NCI-H446 (cell line): ENCODE measurements around the gene ASCC3.
"Not testable (repeated sequence)": the region's sequence is repeated elsewhere in the genome, so short reads cannot be mapped to it uniquely, and the experiment has no call there.

Source experiments
- DNase-seq, 2 experiments: peaks; one replicate each; lab custom pipeline; 2025; lab: John Stamatoyannopoulos, UW

ASCC3 gene

DNA sequence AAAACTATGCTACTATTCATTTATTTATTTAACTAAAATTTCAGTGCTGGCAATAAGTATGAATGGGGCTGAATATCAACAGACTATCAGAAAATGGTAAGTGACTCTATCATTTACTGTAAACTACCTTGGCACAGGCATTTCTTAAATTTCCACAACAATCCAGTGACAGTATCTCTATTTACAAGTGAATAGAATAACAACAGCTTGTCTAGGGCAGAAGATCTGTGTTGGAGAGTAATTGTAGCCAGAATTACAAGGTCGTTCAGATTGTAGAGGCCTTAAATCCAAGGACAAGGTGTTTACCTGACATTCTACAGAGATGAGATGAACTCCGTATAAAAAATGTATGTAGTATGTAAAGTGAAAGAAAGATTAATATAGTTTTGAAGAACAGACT lies 222.6 kb downstream of the ASCC3 start:
- no peak for DNase-seq

DNA sequence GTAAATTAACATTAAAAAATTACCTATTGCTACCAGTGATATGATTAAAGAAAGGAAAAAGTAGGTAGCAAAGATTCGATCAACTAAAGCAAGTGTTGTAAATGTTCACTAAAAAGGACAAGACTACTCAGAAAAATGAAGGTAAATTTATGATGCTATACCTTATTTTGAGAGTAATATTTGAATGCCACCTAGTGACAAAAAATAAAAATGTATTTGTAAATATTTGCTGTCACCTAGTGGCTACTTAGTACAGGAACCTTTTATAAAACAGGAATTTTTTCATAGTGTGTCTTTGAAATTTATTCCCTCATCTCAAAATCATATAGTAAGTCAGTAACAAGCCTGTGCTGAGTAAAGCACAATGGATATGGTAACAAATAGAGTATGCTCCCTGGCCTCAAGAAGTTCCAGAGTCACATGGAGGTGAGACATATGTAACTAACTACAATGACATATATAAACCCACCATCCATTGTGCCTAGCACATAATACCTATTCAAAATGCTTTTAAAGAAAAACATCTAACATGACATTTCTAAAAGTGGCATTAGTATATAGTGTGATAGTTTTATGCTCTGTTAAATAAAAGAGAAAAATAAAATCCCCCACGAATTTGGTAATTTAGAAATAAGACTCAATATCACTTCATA lies 223.3 kb downstream of the ASCC3 start:
- peak in 1 of 2 experiments; percentile 43 for DNase-seq

DNA sequence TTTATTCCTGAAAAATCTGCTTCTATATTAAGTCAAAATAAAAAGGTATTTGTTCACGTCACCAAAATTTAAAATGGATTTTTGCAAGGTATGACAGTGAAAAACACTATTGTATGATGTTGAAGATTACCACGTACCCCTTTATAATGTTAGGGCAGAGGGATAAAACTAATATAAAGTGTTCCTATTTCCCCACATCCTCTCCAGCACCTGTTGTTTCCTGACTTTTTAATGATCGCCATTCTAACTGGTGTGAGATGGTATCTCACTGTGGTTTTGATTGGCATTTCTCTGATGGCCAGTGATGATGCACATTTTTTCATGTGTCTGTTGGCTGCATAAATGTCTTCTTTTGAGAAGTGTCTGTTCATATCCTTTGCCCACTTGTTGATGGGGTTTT lies 240.0 kb downstream of the ASCC3 start:
- not testable (repeated sequence) for DNase-seq

- DNase-seq: no peak
Observed at GRCh38 chr6:100633096-100633777, 247.9 kb downstream of the ASCC3 start.

- no peak for DNase-seq
Observed at GRCh38 chr6:100630536-100630935, 250.6 kb downstream of the ASCC3 start.

GRCh38 chr6:100627911-100628758 lies 253.0 kb downstream of the ASCC3 start:
- DNase-seq: no peak

GRCh38 chr6:100626721-100627120 lies 254.4 kb downstream of the ASCC3 start:
- no peak for DNase-seq

DNA sequence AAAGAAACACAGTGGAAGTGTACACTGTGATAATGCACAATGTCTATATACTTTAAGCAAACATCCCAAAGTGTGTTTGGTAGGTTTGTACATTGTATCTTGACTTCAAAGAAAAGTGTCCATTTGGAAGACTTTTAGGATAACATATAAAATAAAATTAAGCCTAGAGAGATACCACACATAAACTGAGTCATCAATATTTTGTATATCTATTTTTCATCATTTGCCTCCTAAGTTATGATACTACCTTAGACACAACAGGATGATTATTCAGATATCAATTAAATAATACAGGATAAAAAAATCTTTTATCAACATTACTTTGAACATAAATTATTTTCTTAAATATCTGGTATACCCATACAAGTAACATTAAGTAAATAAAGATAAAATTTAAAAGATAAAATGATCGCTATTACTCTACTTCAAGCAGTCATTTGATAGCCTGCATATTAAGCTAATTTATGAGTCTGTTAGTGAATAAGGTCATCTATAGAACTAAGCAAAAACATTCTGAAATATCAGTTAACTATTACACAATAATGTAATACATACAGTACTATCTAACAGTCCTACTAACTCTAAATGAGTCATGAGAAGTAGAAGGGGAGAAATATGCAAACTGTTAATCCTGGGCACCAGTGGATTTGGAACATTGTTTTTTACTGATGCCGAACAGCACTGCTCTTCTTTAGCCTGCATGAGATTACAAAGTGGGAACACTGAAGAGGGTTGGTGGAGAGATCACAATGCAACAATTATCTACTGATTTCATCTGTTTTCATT lies 258.0 kb downstream of the ASCC3 start:
- DNase-seq: no peak

DNA sequence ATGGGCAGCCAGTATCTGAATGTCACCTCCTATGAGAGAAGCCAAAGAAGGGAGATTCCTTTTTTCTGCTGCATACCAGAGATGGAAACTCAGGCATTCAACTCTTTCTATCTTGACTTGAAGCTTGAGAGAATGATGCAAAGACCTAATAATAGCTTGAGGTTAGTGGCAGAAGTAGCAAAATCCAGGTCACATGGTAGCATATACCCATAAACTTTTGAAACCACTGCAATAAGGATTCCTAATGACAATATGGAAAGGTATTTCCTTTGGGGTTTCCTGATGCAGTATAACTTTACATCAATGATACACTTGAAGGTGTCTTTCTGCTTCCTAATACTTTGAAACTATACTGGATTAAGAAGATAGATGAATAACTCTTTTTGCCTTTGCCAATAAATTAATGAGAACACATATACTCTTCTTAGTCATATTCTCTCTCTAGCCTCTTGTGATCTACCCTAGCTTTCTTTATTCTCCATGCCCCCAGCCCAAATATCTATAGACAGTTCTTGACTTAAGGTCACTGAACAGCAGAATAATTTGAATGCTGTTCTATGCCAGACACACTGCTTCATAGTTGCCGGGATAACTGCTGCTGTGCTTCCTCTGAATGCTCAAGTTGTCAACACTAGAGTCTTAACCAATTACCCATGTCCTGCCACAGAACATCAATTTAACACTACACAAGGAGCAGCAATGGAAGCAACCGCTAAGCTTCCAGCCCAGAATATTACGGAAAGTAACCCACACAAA lies 260.9 kb downstream of the ASCC3 start:
- DNase-seq: no peak

DNA sequence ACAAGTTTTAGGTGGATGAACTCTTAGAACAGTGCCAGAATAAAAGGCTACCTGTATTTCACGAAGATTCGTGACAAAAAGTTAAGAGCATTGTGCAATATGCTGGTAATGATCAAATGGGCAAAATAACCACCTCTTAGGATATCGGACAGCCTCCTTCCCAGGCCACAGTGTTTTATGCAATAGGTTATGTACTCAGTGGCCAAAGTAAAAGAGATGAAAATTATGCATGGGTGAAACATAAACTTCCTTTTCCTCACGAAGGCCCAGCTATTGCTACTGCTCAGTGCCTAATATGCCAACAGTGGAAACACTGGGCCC lies 262.8 kb downstream of the ASCC3 start:
- DNase-seq: no peak

DNA sequence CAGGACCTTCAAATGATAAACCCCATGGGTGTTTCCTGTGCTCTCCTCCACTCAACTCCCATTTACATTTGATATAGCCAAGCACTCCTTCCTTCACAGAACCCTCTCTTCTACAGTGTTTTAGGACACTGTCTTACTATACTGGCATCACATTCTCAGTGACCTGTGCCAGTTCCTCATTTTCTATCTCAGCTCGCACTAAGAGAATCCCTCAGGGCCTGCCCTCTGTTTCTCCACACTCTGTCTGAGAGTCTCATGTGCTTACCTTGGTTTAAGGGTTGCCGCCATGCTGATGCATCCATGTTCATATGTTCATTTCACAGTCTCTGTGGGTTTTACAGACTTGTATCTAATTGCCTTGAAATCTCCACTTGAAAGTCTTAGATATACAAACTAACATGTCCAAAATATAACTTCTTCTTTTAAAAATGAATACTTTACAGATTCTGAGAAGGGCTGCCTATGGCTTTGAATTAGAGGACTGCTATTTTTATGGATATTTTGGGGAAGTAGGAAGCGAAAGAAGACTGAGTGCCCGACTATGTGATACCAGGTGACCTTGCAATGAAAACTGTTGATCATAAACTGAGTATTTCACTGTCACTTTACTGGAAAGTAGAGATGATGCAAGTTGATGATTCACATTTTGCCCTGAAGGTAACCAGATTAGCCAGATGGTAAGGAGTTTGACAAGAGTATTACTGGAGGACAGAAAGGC lies 263.3 kb downstream of the ASCC3 start:
- no peak for DNase-seq

DNA sequence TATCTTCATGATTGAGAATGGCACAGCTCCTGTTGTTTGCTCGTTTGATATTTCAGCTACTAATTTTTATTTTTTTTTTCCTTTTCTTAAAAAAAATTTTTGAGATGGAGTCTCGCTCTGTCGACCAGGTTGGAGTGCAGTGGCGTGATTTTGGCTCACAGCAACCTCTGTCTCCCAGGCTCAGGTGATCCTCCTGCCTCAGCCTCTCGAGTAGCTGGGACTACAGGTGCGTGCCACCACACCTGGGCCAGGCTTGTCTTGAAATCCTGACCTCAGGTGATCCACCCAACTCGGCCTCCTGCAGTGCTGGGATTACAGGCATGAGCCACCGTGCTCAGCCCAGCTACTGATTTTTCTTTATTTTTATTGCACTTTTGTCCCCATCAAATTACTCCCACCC lies 266.2 kb downstream of the ASCC3 start:
- DNase-seq: no peak

DNA sequence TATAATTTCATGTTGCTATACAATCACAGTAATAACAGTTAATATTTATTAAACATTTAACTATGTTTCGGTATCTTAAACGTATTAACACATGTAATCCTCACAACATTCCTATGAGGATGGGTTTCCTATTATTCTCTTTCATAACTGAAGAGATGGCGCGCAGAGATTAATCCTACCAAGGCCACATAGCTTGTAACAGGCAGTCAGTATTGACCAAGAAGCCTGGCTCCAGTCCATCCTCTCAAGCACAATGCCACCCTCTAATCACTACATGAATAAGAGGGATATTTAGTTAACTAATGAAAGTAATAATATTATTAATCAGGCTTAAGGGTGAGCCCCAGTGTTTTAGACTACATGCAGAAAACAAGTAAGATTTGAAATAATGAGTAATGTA lies 266.7 kb downstream of the ASCC3 start:
- no peak for DNase-seq

- no peak for DNase-seq
Observed at GRCh38 chr6:100613656-100614055, 267.5 kb downstream of the ASCC3 start.

- peak; percentile 66 to 80 for DNase-seq
Observed at GRCh38 chr6:100612094-100612493, 269.0 kb downstream of the ASCC3 start.

- no peak for DNase-seq
Observed at GRCh38 chr6:100599088-100599770, 281.9 kb downstream of the ASCC3 start.

DNA sequence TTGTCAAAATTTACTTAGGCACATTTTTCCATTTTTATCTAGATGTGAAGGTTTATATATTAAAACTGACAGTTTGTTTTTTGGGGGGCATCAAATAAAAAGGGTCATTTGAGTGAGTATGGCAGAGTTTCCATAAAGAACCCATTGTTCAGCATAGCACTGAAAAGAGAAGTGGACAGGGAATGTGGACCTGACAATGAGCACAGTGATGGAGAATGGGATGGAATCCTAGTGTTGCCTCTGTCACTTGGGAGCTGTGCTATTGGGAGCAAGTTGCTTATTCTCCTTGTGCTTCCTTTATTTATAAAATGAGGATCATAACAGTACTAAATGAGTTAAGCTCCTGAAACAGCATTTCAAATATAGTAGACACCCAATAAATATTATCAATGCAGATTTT lies 285.7 kb downstream of the ASCC3 start:
- DNase-seq: no peak

GRCh38 chr6:100593522-100593921 lies 287.6 kb downstream of the ASCC3 start:
- no peak for DNase-seq

- DNase-seq: peak in 1 of 2 experiments; percentile 23
Observed at GRCh38 chr6:100592929-100593328, 288.2 kb downstream of the ASCC3 start.

- DNase-seq: no peak
Observed at GRCh38 chr6:100577425-100577824, 303.7 kb downstream of the ASCC3 start.
